ENCODE results near the gene GNG14.

DNA sequence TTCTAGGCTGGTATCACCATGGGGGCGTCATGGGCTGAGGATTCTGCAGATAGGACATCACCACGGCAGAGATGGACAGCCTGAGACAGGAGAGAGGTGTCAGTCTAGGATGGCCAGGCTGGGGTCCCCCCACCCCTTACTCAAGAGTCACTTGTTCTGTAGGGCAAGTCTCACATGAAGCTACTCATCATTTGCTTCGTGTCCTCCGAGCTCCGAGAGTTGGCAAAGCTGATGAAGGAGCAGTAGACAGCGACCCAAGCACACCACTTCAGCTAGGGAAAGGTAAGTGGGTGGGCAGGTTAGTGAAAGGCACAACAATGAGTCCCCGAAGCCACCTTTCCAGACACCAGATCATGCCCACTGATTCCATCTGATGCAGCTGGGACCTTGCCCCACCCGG is 19.5 kb upstream of the GNG14 start:
- TF ChIP-seq POLR2A (IDR thresholded peaks at IDR 0.05; ENCODE audit: low read depth, low read length) = no peak
- TF ChIP-seq, protein P1, sequence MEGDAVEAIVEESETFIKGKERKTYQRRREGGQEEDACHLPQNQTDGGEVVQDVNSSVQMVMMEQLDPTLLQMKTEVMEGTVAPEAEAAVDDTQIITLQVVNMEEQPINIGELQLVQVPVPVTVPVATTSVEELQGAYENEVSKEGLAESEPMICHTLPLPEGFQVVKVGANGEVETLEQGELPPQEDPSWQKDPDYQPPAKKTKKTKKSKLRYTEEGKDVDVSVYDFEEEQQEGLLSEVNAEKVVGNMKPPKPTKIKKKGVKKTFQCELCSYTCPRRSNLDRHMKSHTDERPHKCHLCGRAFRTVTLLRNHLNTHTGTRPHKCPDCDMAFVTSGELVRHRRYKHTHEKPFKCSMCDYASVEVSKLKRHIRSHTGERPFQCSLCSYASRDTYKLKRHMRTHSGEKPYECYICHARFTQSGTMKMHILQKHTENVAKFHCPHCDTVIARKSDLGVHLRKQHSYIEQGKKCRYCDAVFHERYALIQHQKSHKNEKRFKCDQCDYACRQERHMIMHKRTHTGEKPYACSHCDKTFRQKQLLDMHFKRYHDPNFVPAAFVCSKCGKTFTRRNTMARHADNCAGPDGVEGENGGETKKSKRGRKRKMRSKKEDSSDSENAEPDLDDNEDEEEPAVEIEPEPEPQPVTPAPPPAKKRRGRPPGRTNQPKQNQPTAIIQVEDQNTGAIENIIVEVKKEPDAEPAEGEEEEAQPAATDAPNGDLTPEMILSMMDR (IDR thresholded peaks at IDR 0.05; ENCODE audit: extremely low read depth in 1 of 2, insufficient read depth in 1 of 2, low read depth in 1 of 2, low read length in 2 of 2) = no peak

Data from endothelial cell of umbilical vein (primary cell).